SKM-1 (cell line): Measurements from ENCODE around the gene TEAD1.

ENCODE experiments used
- DNase-seq: peaks from one replicate; lab custom pipeline; 2025; ENCODE audit not compliant: unreplicated experiment; lab: John Stamatoyannopoulos, UW

The TEAD1 gene

GRCh38 chr11:12706545-12707499 is 32.6 kb downstream of the TEAD1 start:
- DNase-seq, result no peak

DNA sequence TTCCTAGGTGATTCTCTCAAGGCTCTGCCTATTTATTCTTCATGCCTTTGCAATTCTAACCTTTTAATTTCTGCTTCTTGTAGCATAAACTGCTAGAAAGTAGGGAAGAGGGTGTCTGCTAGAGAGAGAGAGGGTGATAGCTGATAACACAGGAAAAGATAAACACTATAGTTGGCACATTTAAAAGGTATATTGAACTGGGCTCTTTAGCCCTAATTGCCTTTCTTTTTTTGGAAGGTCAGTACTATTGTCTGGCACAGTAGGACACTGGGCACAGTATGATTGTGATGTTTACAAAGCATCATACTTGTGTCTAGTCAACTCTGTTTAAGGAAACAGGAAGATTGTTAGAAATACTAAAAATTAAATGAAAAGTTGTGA is 33.3 kb downstream of the TEAD1 start:
- DNase-seq, result no peak

DNA sequence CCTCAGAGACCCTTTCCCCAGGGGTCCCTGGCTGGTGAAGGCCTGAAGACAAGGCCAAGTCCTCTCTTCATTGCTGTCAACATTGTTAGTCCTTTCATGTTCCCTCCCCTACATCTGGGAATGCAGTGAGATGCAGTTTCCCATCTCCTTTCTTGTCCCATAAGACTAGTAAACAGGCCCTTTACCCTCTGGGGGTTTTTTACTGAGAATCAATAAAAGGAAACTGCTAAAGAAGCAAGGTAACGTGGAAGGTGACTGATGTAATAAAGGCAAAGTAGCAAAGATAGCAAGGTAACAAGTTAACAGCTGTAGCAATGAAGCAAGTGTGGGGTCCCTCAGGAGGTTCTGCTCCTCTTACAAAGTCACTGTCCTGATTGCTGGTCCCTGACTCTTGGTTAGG is 37.3 kb downstream of the TEAD1 start:
- no peak for DNase-seq

DNA sequence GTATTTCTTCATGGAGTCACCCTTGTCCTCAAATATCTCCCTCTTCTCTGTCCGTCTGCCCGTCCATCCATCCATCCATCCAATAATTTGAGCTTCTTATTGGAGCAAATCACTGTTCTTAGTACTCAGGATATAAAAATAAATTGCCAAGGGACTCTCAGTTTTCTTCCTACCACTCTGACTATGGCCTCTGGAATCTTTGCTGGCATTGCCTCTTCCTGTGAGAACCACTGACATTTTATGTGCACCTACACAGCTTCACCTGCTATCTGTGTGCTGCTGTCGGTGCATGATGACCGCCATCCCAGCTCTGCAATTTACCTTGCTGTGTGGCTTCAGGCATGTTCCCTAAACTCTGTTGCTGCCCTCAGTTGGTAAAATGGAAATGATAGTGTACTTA is 37.9 kb downstream of the TEAD1 start:
- DNase-seq, result no peak

DNA sequence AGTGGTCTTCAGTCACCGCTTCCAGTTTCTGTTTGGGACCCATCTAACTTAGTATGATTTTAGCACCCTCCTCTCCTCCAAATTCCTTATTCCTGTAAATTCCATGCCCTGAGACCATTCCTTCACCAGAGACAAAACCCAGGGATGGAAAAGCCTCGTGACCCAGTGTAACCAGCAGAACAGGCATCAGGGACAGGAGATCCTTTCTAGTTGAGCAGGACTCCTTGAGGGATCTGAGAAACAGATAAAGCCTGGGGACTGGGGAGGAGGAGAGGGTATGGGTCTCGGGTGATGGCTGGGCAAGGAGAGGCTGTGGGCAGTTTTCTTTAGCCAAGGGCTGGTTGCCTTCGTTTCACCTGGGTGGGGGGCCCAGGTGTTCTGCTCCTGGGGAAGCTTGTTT is 40.9 kb downstream of the TEAD1 start:
- no peak for DNase-seq

GRCh38 chr11:12715941-12716340 is 41.7 kb downstream of the TEAD1 start:
- no peak for DNase-seq

DNA sequence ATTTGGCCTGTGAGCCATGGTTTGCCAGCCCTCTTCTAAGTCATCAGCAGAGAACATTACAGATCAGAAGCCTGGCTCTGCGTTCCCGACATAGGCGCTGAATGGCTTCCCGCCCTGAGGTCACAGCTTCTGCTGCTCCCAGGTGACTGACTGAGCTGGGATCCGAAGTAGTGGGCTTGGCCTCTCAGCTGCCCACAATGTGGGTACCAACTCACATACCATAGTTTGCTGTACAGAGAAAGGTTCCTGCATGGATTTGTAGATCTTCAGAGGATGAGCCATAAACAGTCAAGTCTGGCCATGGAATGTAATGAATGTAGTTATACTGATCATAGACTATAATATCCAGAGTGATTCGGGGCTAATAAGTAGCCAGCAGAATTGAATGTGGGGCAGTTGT is 42.6 kb downstream of the TEAD1 start:
- DNase-seq, result no peak

DNA sequence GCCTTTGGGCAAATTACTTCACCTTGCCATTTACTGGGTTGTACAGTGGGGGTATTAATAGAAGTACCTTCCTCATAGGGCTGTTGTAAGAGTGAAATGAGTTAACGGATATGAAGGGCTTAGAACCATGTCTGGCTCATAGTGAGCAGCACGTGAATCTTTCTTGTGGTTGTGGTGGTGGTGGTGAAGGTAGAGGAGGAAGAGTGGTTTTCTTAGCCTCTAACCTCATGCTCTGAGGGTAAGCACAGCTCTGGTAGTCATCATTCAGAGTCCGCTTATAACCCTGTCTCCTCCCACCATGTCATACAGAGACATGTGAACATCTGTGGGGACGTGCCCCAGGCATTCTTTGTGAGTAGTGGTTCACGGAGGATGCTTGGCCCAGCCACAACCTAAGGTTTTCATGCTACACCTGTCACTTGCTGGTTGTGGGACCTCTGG is 43.6 kb downstream of the TEAD1 start:
- DNase-seq, result no peak

DNA sequence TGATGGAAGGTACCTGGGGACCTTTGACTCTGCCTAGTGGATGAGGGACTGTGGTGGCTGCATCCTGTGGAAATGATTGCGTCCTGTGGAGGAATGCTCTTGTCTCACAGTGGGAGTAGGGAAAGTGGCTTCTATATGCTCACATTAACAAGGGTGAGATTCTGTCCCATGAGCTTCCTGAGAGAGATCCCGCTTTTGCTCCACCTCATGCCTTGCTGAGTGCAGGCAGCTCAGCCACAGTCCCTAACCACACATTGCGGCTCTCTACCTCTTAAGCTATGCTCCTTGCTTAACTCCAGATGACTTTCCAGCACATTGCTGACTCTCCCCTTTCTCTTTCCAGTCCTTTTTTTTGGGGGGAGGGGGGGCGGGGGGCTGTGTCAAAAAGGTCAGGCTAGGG is 45.0 kb downstream of the TEAD1 start:
- DNase-seq, result no peak

- DNase-seq, result no peak
These were observed 47.8 kb downstream of the TEAD1 start for GRCh38 chr11:12721816-12722604.

DNA sequence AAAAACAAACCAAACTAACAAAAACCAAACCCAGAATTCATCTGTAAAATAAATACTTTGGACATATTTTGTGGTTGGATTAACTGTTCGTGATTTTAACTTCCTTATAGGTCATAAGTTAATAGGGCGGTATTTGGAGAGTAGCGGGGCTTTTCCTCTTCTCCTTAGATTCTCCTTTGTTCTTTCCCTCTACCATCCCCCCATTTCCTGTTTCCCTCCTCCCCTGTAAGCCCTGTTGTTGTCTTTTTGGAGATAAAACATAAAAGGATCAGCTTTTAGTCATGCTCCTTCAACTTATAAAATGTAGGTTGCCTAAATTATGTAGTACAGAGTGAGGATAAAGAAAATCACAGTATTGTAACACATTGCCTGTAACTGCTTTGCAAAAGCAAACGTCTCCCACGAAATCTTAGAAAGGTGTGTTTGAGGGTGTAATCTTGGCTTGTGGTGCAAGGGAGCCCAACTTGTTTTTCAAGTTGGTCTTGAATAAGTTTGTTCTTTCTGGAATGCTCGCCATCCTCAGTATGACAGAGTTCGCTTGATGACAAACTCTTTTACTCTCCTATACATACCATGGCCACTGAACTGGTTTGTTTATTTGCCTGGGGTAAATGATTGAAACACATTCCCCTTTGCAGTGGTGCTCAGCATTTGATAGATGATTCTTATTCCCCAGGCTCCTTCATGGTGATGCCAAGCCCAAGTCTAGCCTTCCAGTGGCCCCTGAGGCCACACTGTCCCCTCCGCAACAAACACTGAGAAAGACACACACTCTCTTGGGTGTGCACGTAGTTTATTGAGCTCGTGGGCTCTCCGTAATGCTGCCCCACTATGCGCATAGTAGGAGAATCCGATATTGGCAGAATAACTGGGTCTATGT is 49.4 kb downstream of the TEAD1 start:
- no peak for DNase-seq

GRCh38 chr11:12724301-12725054 is 50.3 kb downstream of the TEAD1 start:
- no peak for DNase-seq

DNA sequence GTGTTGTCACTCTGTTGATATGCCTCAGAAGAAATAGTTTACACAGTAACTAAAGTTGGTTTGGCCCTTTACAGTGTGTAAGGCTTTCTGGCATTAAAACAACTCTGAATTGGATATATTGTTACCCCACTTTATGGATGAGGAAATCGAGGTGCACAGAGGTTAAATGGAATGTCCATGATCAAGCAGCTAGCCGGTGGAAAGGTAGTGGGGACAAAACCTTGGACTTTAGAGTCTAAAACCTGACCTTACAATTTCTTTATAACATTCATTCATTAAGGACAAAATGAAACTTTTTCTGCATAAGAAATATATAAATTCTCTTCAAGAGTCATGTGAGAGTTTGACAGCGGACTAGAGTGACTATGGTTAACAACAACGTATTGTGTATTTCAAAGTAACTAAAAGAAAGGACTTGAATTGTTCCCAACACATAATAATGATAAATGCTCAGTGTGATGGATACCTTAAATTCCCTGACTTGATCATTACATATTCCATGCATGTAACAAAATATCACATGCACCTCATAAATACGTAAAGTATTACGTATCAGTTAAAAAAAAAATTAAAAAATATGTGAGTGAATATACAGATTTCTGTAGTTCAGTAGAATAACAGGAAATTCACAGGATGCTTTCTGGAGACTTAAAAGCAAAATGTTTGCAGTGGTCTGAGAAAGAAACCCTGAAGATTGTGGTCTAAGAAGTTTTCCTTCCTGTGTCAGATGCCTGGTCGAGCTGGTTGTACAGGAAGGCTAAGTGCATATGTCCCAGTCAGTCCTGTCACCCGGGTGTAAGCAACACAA is 51.0 kb downstream of the TEAD1 start:
- DNase-seq, result no peak

GRCh38 chr11:12725863-12726682 is 51.9 kb downstream of the TEAD1 start:
- DNase-seq, result no peak

DNA sequence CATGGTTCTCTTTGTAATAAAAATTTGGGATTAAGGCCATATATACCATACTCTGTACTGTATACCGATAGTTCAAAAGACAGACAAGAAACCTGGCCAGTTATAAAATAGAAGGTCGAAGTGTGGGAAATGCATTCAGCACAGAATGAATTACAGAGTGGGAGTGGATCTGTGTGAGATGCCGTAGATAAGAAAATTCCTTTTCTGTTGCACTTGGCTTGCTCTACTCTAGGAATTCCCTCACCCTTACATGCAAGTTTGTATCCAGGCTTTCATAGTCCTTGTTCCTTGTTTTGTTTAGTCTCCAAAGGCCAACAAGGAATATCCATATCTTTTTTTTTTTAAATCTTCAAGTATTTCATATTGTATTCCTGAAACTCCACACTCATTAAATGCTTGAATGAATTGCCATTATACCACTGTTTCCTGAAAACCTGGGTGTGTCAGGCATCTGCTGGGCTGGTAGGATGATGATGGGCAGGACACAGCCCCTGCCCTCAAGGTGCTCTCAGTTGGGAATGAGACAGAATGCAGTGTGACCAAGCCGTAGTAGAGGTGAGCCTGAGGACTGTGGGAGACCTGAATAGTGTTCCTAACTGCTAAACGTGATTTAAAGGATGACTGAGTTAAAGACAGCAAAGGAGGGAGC is 53.5 kb downstream of the TEAD1 start:
- no peak for DNase-seq

DNA sequence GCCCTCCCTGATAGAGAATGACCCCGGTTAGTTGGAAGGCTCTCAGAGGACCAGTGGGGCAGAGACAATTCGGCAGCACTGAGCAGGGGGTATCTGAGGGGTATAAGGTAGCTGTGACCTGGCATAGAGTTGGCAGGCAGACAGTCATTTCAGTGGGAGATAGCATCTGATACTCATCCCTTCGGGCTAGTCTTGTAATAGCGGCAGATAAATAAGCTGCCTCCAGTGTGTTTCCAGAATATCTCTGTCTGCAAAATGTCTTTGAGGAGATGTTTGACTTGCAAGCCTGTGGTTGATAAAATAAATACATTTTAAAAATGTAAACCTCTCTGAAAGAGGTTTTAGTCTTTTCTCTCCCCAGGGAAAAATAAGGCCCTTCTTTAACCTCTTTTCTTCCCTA is 54.2 kb downstream of the TEAD1 start:
- no peak for DNase-seq

- no peak for DNase-seq
These were observed 55.7 kb downstream of the TEAD1 start for GRCh38 chr11:12729941-12730340.

GRCh38 chr11:12731841-12732336 is 57.7 kb downstream of the TEAD1 start:
- DNase-seq, result no peak
